ENCODE data around the gene CTU2.
A peak's percentile ranks its signal among the peaks of the same experiment; 100 is the strongest.

Gene CTU2

DNA sequence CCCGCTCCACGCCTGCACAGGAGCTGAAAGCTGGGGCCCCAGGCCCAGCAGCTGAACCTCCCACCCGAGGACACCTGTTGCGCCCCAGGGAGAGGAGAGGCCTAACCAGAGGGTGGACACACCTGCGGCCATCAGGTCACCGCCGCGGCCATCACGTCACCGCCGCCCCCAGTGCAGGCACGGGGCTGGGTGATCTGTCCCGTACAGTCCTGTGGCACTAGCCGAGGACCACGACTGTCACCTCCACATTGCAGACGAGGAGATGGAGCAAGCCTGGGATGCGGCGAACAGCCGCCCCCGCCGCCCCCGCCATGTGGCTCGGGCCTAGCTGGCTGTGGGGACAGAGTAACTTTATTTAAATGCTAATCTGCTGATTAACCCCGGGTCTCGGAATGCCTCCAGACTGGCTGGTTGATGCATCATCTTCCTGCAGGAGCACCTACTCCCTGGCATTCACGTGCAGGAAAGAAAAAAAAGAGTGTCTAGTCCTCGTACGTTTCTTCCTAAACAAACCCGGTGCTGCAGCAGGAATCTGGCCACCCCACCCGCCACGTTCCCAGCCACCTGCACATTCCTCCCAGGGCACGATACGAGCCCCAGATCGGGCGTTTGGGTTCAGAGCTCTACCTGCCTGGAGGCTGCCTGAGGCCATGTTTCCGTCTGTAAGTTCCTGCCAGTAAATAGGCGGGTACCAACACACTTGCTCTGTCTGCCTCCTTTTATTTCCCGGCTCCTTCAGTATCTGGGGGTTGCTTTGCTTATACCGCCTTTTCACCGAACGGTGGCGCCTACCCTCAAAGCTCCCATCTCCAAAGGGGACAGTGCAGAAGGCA lies 48.8 kb downstream of the CTU2 start:
- intact Hi-C loops (cut with DNase I) = no loop called here
- DNase-seq = peak in 3 of 10 donors; percentile 42 to 90 (median 45)

DNA sequence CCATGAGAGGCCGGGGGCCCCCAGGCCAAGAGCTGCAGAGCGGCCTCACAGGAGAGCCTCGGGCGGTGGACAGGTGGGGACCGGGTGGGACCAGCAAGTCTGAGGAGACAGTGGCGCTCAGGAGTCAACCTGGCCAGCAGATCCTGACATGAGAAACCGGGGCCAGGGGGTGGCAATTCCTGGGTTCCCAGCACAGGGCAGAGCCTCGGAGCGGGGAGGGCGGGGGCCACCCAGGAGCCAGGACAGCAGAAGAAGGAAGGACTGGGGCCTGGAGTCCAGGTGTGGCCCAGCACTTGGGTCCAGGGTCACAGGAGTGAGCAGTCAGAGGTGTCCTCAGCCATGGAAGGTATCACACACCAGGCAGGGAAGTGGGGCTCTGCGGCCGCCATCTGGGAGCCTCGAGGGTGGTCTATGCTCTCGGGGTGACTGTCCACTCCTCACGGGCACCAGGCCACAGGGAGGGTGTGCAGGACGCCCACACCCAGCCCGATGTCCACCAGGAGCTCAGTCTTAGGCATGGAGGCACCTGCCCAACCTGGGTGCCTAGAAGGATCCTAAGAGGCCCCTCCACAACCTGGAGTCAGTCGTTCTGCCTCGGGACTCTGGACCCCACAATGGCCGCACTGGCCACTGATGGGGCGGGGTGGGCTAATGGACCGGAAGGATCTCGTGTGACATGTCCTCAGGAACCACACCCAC lies 49.6 kb downstream of the CTU2 start:
- DNase-seq = no peak
- intact Hi-C loops (cut with DNase I) = no loop called here

DNA sequence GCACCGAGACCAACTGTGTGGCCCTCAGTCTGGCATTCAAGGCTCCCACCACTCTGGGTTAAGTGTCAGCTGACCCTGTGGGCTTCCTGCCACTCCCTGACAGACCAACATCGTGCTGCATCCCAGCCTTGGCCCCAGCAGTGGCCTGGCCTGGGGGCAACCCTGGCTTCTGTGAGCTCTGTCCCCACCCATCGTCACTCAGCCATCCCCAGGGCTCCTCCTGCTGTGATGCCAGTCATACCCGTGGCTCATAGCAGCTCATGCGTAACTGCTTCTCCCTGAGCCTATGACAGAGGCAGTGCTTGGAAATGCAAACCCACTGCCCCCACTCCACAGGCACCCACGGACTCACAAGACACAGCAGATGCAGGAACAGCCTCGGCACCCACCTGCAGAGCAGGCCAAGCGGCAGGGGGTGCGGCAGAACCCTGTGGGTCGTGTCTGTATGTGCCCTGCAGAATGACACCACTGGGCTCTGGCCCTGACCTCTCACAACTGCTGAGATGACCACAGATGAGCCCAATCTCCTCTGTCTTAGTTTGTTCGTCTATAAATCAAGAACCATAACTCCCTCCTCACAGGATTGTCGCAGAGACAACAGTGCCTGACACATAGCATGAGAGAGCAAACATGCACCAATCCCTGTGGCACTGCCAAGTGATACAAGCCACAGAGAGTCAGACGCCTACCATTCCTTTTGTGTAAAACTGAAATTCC lies 52.1 kb downstream of the CTU2 start:
- intact Hi-C loops (cut with DNase I) = no loop called here
- no peak for DNase-seq

DNA sequence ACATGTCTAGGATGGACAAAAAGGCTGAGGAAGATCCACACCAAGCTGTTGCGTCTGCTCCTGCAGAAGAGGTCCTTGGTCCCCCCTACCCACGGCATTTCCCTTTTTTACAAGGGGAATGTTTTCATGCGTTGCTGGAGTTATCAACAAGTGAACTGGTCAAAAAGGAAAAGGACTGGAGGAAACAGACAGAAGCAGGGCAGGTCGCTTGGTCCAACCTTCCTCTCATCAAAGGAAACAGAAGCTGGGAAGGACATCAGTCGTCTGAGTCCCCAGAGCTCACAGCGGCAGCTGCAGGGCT lies 52.6 kb downstream of the CTU2 start:
- intact Hi-C loops (cut with DNase I) = no loop called here

DNA sequence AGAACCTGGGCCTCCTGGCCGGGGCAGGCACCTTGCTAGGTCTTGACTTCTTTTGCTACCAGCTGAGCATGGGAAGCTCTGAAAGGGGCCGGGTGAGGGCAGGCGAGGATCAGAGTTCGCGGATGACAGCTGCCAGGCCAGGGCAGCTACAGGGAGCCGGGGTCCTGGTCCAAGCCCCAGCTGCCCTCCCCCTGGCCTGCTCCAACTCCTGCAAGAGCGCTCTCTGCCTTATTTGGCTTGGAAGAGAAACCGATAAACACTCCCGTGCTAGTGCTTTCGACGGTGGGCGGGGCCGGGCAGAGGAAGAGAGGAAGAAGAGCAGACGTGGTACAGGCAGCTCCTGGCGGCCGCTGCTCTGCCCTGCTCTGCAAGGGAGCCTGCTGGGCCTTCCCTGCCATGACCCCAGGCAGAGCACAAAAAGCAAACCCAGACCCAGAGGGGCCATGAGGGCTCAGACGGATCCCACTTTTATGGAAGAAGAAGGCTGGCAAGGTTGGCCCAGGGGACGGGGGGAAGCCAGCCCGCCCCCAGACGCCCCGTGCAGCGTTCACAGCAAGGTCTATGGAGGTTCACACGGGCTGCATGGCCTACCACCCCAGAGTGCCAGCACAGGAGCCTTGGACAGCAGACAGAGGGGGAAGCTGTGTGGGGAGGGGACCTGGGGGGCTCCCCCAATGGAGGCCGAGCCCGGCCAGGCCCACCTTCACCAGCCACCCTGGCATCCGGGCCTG lies 53.1 kb downstream of the CTU2 start:
- no peak for DNase-seq
- intact Hi-C loops (cut with DNase I) = no loop called here

More for the DNA sequence above, 52.6 kb downstream of the CTU2 start:
- no peak for DNase-seq

DNA sequence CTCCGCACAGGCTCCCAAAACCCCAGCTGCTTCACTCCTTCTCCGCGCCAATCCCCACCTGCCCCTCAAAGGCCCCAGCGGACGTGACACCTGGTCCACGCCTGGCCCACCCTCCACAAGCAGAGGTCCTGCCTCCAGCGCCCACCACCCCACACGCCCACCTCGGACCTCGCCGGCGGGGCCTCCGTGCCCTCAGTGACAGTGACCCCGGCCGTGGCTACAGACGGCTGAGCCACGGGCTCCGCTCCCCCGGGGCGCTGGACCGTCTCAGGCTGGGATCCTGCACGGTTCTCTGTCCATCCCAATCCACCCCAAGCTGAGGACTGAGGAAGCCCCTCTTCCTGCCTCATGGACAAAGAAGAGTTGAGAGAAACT lies 53.7 kb downstream of the CTU2 start:
- no peak for DNase-seq
- intact Hi-C loops (cut with DNase I) = no loop called here

DNA sequence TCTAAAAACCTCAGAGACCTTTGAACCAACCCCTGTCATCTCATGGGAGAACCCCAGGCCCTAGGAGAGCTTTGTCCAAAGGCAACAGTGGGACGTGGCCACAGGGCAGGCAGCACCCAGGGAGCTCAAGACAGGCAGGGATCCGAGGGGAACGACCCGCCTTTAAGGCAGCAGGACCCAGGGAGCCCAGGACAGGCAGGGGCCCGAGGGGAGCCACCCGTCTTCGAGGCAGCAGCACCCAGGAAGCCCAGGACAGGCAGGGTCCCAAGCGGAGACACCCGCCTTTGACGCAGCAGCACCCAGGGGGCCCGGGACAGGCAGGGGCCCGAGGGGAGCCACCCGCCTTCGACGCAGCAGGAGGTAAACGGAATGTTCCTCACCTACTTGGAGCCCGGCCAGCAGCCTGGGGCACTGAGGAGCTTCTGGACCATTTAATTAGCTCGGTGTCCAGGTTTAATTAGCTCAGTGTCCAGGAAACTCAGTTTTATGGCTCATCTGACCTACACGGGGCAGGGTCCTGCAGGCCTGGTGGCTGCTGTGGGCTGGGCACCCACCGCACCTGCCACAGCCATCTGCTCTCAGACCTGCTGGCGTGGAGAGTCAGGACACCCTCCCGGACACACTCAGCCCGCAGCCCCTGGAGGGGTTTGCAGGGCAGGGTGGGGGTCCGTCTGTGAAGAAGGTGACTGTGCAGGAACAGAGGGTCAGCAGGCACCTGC lies 54.3 kb downstream of the CTU2 start:
- DNase-seq = no peak
- intact Hi-C loops (cut with DNase I) = no loop called here

DNA sequence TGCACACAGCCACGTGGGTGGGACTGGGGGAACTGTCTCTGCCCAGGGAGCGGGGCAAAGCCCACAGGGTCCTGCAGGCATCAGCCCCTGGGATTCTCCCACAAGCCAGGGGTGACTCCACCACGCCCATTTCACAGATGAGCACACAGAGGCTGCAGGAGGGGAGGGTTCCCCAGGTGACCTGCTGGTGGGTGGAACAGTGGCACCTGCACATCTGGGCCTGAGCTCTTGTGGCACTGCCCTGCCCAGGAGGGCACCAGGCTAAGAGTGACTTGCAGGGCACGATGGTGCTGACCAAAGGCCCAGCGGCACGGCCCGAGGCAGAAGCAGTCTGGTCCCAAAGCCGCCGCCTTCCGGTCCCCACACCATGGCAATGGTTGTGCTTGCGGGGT lies 54.8 kb downstream of the CTU2 start:
- intact Hi-C loops (cut with DNase I) = no loop called here

DNA sequence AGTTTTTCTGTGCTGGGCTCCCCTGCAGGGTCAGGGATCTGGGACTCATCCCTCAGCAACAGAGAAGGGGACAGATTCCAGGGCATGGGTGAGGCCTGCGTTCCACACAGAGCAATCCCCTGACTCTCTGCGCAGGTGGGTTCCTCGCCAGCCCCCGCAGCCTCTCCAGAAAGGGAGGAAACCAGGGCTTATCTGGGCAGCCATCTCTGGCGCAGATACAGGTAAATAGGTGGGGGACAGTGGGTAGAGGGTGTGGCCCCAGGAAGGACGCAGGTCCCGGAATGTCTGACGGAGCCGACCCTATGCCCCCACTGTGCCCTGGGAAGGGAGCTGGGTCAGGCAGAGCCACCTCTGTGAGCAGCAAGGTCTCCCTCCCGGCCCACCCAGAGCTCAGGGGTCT lies 55.5 kb downstream of the CTU2 start:
- intact Hi-C loops (cut with DNase I) = no loop called here
- DNase-seq = no peak

More for the DNA sequence above, 54.8 kb downstream of the CTU2 start:
- DNase-seq = no peak

DNA sequence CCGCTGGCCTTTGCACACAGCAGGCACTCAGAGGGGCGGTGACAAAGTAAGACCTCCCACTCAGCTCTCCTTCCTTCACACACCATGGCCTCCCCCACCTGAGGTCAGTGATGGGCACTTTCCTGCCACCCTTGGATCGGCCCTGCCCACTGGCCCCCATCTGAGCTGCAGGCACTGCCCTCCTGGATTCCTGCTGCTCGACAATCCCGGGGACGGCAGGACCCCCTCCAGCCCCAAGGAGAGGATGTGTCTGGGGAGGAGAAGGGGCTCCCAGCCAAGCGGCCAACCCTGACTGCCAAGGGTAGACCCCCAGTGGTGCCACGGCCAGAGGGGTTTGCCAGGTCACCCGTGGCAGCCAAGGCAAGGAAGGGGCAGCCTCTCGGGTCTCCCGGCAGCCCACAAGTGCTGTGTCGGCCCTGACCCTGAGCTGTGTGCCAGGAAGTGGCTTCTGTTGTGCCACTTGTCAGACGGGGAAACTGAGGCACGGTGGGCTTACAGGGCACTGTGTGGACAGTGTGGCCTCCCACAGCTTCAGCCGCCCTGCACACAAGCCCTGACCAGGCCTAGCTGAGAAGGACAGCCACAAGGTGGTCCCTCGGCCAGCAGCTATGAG lies 56.1 kb downstream of the CTU2 start:
- intact Hi-C loops (cut with DNase I) = no loop called here
- DNase-seq = no peak

DNA sequence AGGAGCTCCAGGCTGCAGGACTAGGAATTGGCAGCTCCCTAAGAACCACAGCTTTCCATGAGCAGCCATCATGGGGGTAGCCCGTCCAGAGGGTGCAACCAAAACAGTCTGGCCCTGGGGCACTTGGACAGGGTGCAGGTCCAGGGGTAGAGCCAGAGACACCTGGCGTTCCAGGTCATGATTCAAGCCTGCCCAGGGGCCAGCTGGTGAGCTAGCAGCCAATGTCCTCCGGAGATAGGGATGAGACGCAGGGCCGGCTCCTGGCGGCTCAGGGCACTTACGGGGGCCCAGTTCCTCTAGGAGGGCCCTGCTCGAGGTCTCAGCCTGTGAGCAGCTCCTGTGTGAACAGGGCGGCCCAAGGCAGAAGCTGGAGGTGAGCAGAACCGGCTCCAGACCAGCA lies 56.6 kb downstream of the CTU2 start:
- no peak for DNase-seq
- intact Hi-C loops (cut with DNase I) = no loop called here

DNA sequence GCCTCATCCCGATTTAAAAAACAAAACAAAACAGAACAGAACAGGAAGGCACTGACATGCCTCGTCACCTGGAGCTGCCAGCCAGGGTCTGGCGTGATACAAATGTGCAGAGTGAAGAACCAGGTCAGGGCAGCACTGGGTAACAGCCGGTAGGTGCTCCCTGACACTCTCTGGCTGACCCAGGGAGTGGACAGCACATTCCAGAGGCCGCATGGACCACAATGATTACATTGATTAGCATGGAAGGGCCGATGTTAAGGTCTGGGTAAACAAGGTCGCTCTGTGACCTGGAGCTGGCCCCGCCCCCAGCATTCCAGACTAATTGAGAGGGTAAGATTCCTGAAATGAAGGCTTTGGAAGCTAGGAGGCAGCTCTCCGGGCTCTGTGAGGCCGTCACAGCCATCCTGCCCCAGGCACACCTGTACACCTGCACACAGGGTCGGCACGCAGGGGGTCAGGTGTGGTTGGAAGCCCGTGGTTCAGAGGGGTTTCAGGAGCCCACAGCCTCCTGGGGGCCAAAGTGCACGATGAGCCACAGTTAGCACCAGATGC lies 57.3 kb downstream of the CTU2 start:
- intact Hi-C loops (cut with DNase I) = no loop called here
- no peak for DNase-seq

DNA sequence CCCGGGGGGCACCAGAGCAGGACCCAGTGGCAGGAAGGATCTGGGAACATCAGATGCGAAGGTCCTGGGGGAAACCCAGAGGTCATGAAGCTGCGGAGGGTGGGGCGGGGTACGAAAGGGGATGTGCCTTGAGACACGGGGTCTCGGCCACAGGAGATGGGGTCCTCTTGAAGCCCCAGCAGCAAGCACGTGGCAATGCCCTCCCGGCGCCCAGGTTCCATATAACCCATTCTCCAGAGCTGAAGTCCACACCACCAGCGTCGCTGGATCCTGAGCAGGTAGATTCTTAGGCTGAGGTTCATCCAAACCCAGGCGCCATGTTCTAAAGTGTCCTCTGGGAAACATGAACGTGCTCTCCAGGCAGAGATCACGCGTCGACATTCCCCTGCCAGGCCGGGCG lies 57.8 kb downstream of the CTU2 start:
- intact Hi-C loops (cut with DNase I) = no loop called here
- no peak for DNase-seq

DNA sequence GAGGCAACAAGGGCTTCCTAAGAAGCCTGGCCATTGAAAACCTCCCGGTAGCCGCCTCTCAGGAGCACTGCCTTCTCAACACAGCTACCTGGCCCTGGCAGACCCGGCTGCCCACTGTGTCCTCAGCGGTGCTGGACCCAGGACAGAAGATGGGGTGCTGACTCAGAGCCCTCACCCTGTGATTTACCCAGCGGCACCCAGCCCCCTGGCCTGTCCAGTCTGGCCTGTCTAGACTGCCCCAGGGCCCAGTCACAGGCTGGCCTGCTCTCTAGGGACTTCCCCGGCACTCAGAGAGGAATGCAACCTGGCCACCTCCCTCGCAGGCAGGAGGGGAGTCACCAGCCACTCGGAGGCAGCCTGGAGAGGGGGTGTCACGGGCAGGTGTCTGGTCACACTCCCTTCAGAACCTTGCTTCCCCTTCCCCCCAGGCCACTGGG lies 58.6 kb downstream of the CTU2 start:
- intact Hi-C loops (cut with DNase I) = no loop called here
- no peak for DNase-seq

Measured in posterior cingulate gyrus (tissue), 11 donors.